PC-9 (cell line): ENCODE measurements around the gene KREMEN1. TPM values are rescaled to one million over a fixed set of nuclear protein-coding genes. Genes with fewer than 3 reads are reported as not detected.

Source experiments
- Bru-seq: library from RNA; stranded (reverse); fragments of 400-500 nt; gene quantifications from one replicate; lab custom pipeline; 2021; lab: Mats Ljungman, UMichigan
- BruChase-seq, 2 experiments: library from RNA; stranded (reverse); fragments of 400-500 nt; gene quantifications; one replicate each; lab custom pipeline; 2021; lab: Mats Ljungman, UMichigan
- BruUV-seq: library from RNA; stranded (reverse); fragments of 400-500 nt; replicated peaks from 2 replicates; lab custom pipeline; 2021; lab: Mats Ljungman, UMichigan
- CTCF ChIA-PET: fragments of 300-600 bp; sonication (Branson Sonifier 250); formaldehyde crosslinking; loops from one replicate; lab custom pipeline; 2022; ENCODE audit warnings: antibody characterized with exemption; lab: Charles Lee
- POLR2A ChIA-PET: fragments of 300-600 bp; sonication (Branson Sonifier 250); formaldehyde crosslinking; loops from one replicate; lab custom pipeline; 2022; ENCODE audit warnings: antibody characterized with exemption; ENCODE audit not compliant: unreplicated experiment; lab: Charles Lee
- DNase-seq, 2 experiments: peaks; one replicate each; pipeline versions ENCODE4 v3.0.0 to v3.0.0-alpha.2; 2015 to 2022; ENCODE audit warnings: mixed read lengths in 1 of 2
- H2AFZ ChIP-seq: fragments of 200-600 bp; sonication (generic); 2 replicates; pipeline ENCODE4 v1.8.1; 2017; ENCODE audit warnings: antibody characterized with exemption
- H3F3A ChIP-seq: fragments of 200-600 bp; sonication (generic); 2 replicates; pipeline ENCODE4 v1.8.1; 2017; ENCODE audit warnings: antibody characterized with exemption, mild to moderate bottlenecking, low read depth; ENCODE audit not compliant: insufficient read depth
- H3K27ac ChIP-seq: fragments of 200-600 bp; sonication (generic); 2 replicates; pipeline ENCODE4 v1.6.1; 2016; ENCODE audit warnings: mixed run types
- H3K27me3 ChIP-seq: fragments of 200-600 bp; sonication (generic); 2 replicates; pipeline ENCODE4 v1.6.1; 2016; ENCODE audit warnings: low read depth, mixed run types; ENCODE audit not compliant: insufficient read depth
- H3K36me3 ChIP-seq: fragments of 200-600 bp; sonication (generic); 2 replicates; pipeline ENCODE4 v1.6.1; 2016; ENCODE audit warnings: low read depth, mixed run types
- H3K4me1 ChIP-seq: fragments of 200-600 bp; sonication (generic); replicated peaks from 2 replicates; pipeline ENCODE4 v1.6.1; 2016; ENCODE audit warnings: mixed run types; ENCODE audit not compliant: insufficient read depth
- H3K4me2 ChIP-seq: fragments of 200-600 bp; sonication (generic); 2 replicates; pipeline ENCODE4 v1.6.1; 2017; ENCODE audit warnings: mixed run types
- H3K4me3 ChIP-seq: fragments of 200-600 bp; sonication (generic); 2 replicates; pipeline ENCODE4 v1.6.1; 2016; ENCODE audit warnings: mixed run types
- H3K79me2 ChIP-seq: fragments of 200-600 bp; sonication (generic); 2 replicates; pipeline ENCODE4 v1.6.1; 2017; ENCODE audit warnings: low read depth, mixed run types
- H3K9me2 ChIP-seq: fragments of 200-600 bp; sonication (generic); 2 replicates; pipeline ENCODE4 v1.8.1; 2017; ENCODE audit warnings: mild to moderate bottlenecking; ENCODE audit not compliant: insufficient read depth
- H3K9me3 ChIP-seq: fragments of 200-600 bp; sonication (generic); 2 replicates; pipeline ENCODE4 v1.8.1; 2016; ENCODE audit warnings: low read depth; ENCODE audit not compliant: insufficient read depth
- H4K20me1 ChIP-seq: fragments of 200-600 bp; sonication (generic); 2 replicates; pipeline ENCODE4 v1.8.1; 2017; ENCODE audit not compliant: insufficient read depth
- CTCF ChIP-seq: fragments of 200-600 bp; sonication (generic); conservative IDR thresholded peaks from 2 replicates; pipeline ENCODE4 v1.6.1; 2017; ENCODE audit warnings: mixed run types, antibody characterized with exemption, mild to moderate bottlenecking, moderate library complexity
- EZH2 ChIP-seq: fragments of 200-600 bp; sonication (generic); IDR thresholded peaks from 2 replicates; pipeline ENCODE4 v1.8.0; 2017; ENCODE audit warnings: antibody characterized with exemption, low read depth
- intact Hi-C: fragments of 100-400 bp; cut with micrococcal nuclease; formaldehyde crosslinking; loops from one replicate; pipeline ENCODE4 v1.10.0; 2022; ENCODE audit not compliant: unreplicated experiment
- long read RNA-seq: library from polyadenylated mRNA; stranded (forward); transcript quantifications from one replicate; pipeline ENCODE4 v2.0.0, GENCODE V29; 2022
- total RNA-seq: library from RNA; stranded (reverse); gene quantifications from 2 replicates; pipeline ENCODE4 v1.2.3, GENCODE V29; 2021

KREMEN1 gene
- total RNA-seq (4.6 and 6.1 TPM in 2 replicates), Bru-seq, nascent RNA (percentile 34 among the genes with signal in this experiment), BruChase-seq, experiment 1, labeled RNA remaining after a 2-hour chase (percentile 32 among the genes with signal in this experiment), BruChase-seq, experiment 2, labeled RNA remaining after a 6-hour chase (percentile 36 among the genes with signal in this experiment)
- long read RNA-seq, partial matches to known transcripts, result 0 of 4 reads
- long read RNA-seq, other reads (novel, unspliced or antisense), result 4 of 4 reads

GRCh38 chr22:29072979-29073617, at the start of gene KREMEN1:
Gene KREMEN1, plus strand, starts transcription at chr22:29073035. Its CDS starts 96 bp downstream, at chr22:29073131.
- POLR2A ChIA-PET, result interaction anchor here (0.6 kb wide), 2 partner anchors 113 to 332 kb away, joined by 3 to 10 read pairs; no protein-coding TSS in a partner anchor

GRCh38 chr22:29023172-29023796, 49.6 kb upstream of the KREMEN1 start:
- H3K9me2 ChIP-seq, result no peaks in the 10 kb centered on the region
- no peaks in the 10 kb centered on the region for H3K4me1 ChIP-seq
- no peaks in the 10 kb centered on the region for H3K36me3 ChIP-seq
- BruUV-seq, result no TSS peak
- no peaks in the 10 kb centered on the region for H3K9me3 ChIP-seq
- DNase-seq, result no peak
- H3F3A ChIP-seq, result peaks cover under 1% of the 10 kb centered on the region; the same call in 1 of the 2 replicates
- ChIA-PET CTCF (no interaction called here), POLR2A (interaction anchor here (0.6 kb wide), 1 partner anchor 1360 kb away, joined by 3 read pairs; no protein-coding TSS in a partner anchor)
- H3K4me2 ChIP-seq, result no peak overlapping the region
- no peaks in the 10 kb centered on the region for H3K27me3 ChIP-seq
- H4K20me1 ChIP-seq, result no peaks in the 10 kb centered on the region
- H3K4me3 ChIP-seq, result no peak overlapping the region
- H3K79me2 ChIP-seq, result no peaks in the 10 kb centered on the region
- intact Hi-C loops, result no loop called here
- H2AFZ ChIP-seq, result no peak overlapping the region
- TF ChIP-seq CTCF (no peak), EZH2 (no peak)
- H3K27ac ChIP-seq, result no peak overlapping the region

More at GRCh38 chr22:29072979-29073617, at the start of gene KREMEN1:
- peak within 1 kb of the TSS; percentile 54; the same call in 1 of the 2 replicates for H3K4me3 ChIP-seq
- no peak for TF ChIP-seq CTCF
- no peak for TF ChIP-seq EZH2
- BruUV-seq, result no TSS peak
- H4K20me1 ChIP-seq, result no peaks in the 10 kb centered on the region
- peak within 1 kb of the TSS; percentile 80 for H3K4me2 ChIP-seq
- peak within 1 kb of the TSS; percentile 64; the same call in 1 of the 2 replicates for H2AFZ ChIP-seq
- H3K79me2 ChIP-seq, result no peaks in the 10 kb centered on the region
- no peaks in the 10 kb centered on the region for H3K9me2 ChIP-seq
- intact Hi-C loops, result no loop called here
- CTCF ChIA-PET, result no interaction called here
- no peaks in the 10 kb centered on the region for H3K9me3 ChIP-seq
- H3K36me3 ChIP-seq, result no peaks in the 10 kb centered on the region
- peaks cover 5% of the 10 kb centered on the region; the same call in 1 of the 2 replicates for H3F3A ChIP-seq
- 0 out of 2 replicates have a peak, but pooled peaks cover 5% of the 10 kb centered on the region for H3K4me1 ChIP-seq
- no peak for DNase-seq
- no peaks in the 10 kb centered on the region for H3K27me3 ChIP-seq
- no peak within 1 kb of the TSS for H3K27ac ChIP-seq

- no peaks in the 10 kb centered on the region for H3K9me2 ChIP-seq
- H3K36me3 ChIP-seq, result no peaks in the 10 kb centered on the region
- no peak for TF ChIP-seq CTCF
- TF ChIP-seq EZH2, result no peak
- BruUV-seq, result no TSS peak
- H2AFZ ChIP-seq, result no peak overlapping the region
- H3K27ac ChIP-seq, result no peak overlapping the region
- H3F3A ChIP-seq, result peaks cover 32% of the 10 kb centered on the region; the same call in 1 of the 2 replicates
- H4K20me1 ChIP-seq, result no peaks in the 10 kb centered on the region
- H3K79me2 ChIP-seq, result peaks cover under 1% of the 10 kb centered on the region; the same call in 1 of the 2 replicates
- H3K4me1 ChIP-seq, result peaks cover 26% of the 10 kb centered on the region
- no peaks in the 10 kb centered on the region for H3K9me3 ChIP-seq
- intact Hi-C loops, result no loop called here
- CTCF ChIA-PET, result no interaction called here
- no peak overlapping the region for H3K4me3 ChIP-seq
- POLR2A ChIA-PET, result no interaction called here
- H3K4me2 ChIP-seq, result no peak overlapping the region
- H3K27me3 ChIP-seq, result no peaks in the 10 kb centered on the region
- DNase-seq, result no peak
Observed at GRCh38 chr22:29026579-29026978, 46.3 kb upstream of the KREMEN1 start.
